Astrocyte (in vitro differentiated cells and primary cell): ENCODE measurements around the gene SULF2.

ENCODE experiments used
- CTCF ChIP-seq: IDR thresholded peaks from 2 replicates; pipeline ENCODE4 v1.5.1; 2011; ENCODE audit warnings: low read depth, mild to moderate bottlenecking, inconsistent platforms, low read length, moderate library complexity; ENCODE audit not compliant: insufficient read depth
- EZH2 ChIP-seq: IDR thresholded peaks from 2 replicates; pipeline ENCODE4 v1.6.1; 2012; ENCODE audit warnings: mild to moderate bottlenecking, low read length, inconsistent platforms; ENCODE audit not compliant: insufficient read depth

- TF ChIP-seq CTCF (no peak), EZH2 (no peak)
Measured at GRCh38 chr20:47785311-47785853, at the start of gene SULF2.
